ENCODE data around the gene RAI1.
A peak's percentile ranks its signal among the peaks of the same experiment; 100 is the strongest.

DNA sequence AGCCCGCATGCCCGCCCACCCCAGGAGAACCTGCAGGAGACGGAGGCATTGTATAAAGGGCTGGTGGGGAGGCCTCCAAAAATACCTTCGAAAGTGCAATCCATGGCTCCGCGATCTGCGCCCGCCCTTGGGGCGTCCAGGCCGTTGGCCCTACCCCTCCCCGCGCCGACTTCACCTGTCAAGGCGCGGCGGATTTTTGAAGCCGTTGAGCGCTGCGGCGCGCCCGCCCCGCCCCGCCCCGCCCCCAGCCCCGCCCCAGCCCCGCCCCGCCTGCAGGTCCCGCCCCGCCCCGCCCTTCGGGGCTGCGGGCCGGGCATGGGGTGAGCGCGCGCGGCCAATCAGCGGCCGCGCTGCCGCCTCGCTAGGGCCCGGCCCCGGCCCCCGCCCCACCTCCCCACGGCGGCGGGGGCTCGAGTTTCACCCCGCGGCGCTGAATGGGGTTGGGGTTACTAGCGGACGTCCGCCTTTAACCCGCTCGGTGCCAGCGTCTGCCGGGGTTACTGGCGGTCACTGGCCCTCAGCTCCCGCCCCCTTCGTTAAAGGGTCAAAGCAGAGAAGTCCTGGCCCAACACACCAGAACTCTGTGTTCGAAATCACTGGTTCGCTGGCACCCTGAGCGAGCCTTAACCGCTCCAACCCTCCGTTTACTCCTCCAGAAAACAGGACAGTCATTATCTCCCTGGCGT, 142.3 kb downstream of the RAI1 start:
- TF ChIP-seq SNAI2 (CRISPR knock-in tag; IDR thresholded peaks at IDR 0.05) (no peak), TCF4 (CRISPR knock-in tag; IDR thresholded peaks at IDR 0.05; ENCODE audit: borderline replicate concordance) (peak; percentile 22; the same call in 1 of the 2 replicates)

Data from SK-N-SH treated with all-trans-retinoic acid at 6 μM for 48 hours (cell line).